Activated CD4-positive, alpha-beta memory T cell treated with anti-CD3 and anti-CD28 coated beads for 36 hours (primary cell): ENCODE measurements around the gene APOL1. TPM values are rescaled to one million over a fixed set of nuclear protein-coding genes. Genes with fewer than 3 reads are reported as not detected.
A peak's percentile ranks its signal among the peaks of the same experiment; 100 is the strongest.
"Not testable (repeated sequence)": the region's sequence is repeated elsewhere in the genome, so short reads cannot be mapped to it uniquely, and the experiment has no call there.

ENCODE experiments used
- CTCF ChIA-PET: fragments of 350-600 bp; sonication (Branson Sonifier 250); formaldehyde crosslinking; loops from one replicate; lab custom pipeline; 2021; ENCODE audit warnings: antibody characterized with exemption, inconsistent platforms; lab: Charles Lee
- POLR2A ChIA-PET: fragments of 350-600 bp; sonication (Branson Sonifier 250); formaldehyde crosslinking; loops from one replicate; lab custom pipeline; 2021; ENCODE audit warnings: antibody characterized with exemption; lab: Charles Lee
- DNase-seq: peaks from one replicate; pipeline ENCODE4 v3.0.0-alpha.2; 2020
- H3K27ac Mint-ChIP-seq: one replicate; pipeline ENCODE4 v1.8.0; 2021; ENCODE audit warnings: mixed read lengths
- H3K27me3 Mint-ChIP-seq: one replicate; pipeline ENCODE4 v1.8.0; 2021; ENCODE audit warnings: mixed read lengths
- H3K36me3 Mint-ChIP-seq: one replicate; pipeline ENCODE4 v1.8.0; 2021; ENCODE audit warnings: mixed read lengths
- H3K4me1 Mint-ChIP-seq: one replicate; pipeline ENCODE4 v1.8.0; 2021; ENCODE audit warnings: low read depth, mixed read lengths
- H3K4me3 Mint-ChIP-seq: one replicate; pipeline ENCODE4 v1.8.0; 2021; ENCODE audit warnings: mild to moderate bottlenecking, mixed read lengths
- H3K9me3 Mint-ChIP-seq: one replicate; pipeline ENCODE4 v1.8.0; 2021; ENCODE audit warnings: mixed read lengths
- intact Hi-C: fragments of 100-400 bp; cut with micrococcal nuclease; formaldehyde crosslinking; loops from one replicate; pipeline ENCODE4 v1.15.1; 2023
- total RNA-seq, 2 experiments: library from RNA; stranded (reverse); gene quantifications; one replicate each; pipeline ENCODE4 v1.2.3, GENCODE V29; 2021

The APOL1 gene
- total RNA-seq, 2 experiments from 2014 or later = 44.7 to 46.3 TPM

DNA sequence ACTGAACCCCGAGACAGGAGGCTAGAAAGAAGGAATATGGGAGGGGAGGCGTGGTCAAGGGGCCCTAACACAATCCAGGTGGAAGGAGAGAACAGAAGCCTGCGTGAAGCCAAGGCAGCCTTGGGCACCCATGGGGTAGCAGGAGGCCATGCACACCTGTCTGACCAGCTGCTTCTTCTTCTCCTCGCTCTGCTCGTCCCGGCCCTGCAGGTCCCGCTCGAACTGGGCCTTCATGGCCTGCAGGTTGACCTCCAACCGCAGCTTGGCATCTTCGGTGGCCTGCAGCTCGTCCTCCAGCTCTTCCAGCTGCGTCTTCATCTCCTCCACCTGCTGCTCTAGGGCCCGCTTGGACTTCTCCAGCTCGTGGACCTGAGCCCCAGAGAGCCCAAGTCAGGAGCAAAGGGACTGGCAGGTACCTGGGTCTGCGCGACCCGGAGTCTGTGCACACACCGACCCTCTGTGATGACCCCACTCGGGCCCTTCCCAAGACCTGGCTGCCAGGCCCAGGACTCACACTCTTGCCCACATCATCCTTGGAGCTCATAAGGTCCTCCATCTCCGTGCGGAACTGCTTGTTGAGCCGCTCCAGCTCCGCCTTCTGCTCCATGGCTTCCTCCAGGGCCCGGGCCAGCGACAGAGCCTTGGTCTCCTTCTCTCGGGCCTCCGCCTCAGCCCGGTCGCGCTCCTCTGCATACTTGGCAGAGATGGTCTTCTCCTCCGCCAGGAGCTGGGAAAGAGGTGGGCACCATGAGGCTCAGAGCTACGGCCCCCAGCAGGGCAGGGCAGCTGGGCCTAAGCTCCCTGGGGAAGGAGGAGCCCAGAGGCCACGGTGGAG is 35.9 kb downstream of the APOL1 start:
- Mint-ChIP-seq H3K4me3 (no peak overlapping the region), H3K4me1 (peaks cover 32% of the 10 kb centered on the region), H3K9me3 (no peaks in the 10 kb centered on the region), H3K27ac (no peak overlapping the region), H3K27me3 (no peaks in the 10 kb centered on the region), H3K36me3 (peaks cover 77% of the 10 kb centered on the region)
- no peak for DNase-seq
- intact Hi-C loops = no loop called here
- CTCF ChIA-PET = interaction anchor here (0.7 to 5.9 kb wide), 5 partner anchors 8 to 198 kb away, joined by 3 to 57 read pairs (median 5); no protein-coding TSS in a partner anchor
- POLR2A ChIA-PET = interaction anchor here (1.2 kb wide), 1 partner anchor 11 kb away, joined by 5 read pairs; no protein-coding TSS in a partner anchor

DNA sequence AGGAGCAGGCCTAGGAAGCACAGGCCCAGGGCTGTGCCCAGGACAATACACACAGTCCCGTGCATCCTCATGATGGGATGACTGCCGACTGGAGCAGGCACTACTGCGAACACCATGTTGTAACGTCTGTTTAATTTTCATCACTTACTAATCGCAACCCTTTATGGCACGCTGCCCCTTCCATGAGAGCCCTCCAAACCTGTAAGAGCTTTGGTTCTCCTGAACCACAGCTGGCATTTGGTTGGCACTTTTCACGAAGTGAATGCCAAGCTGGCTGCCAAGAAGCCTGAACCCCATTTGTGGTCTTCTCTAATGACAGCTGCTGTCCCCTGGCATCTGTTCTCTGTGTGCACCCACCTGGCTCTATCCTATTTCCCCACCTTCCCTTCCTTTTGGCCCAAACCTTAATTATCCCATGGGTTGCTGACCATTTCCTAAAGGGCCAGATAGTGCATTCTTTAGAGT is 36.5 kb downstream of the APOL1 start:
- peaks cover 37% of the 10 kb centered on the region for H3K4me1 Mint-ChIP-seq
- intact Hi-C loops = no loop called here
- ChIA-PET CTCF (interaction anchor here (1.2 to 5.9 kb wide), 4 partner anchors 11 to 197 kb away, joined by 4 to 57 read pairs (median 24); no protein-coding TSS in a partner anchor), POLR2A (interaction anchor here (1.2 kb wide), 1 partner anchor 12 kb away, joined by 5 read pairs; no protein-coding TSS in a partner anchor)
- peak overlapping the region; percentile 78 for H3K27ac Mint-ChIP-seq
- no peak for DNase-seq
- no peak overlapping the region for H3K4me3 Mint-ChIP-seq
- H3K9me3 Mint-ChIP-seq = no peaks in the 10 kb centered on the region
- H3K27me3 Mint-ChIP-seq = no peaks in the 10 kb centered on the region
- peaks cover 77% of the 10 kb centered on the region for H3K36me3 Mint-ChIP-seq

DNA sequence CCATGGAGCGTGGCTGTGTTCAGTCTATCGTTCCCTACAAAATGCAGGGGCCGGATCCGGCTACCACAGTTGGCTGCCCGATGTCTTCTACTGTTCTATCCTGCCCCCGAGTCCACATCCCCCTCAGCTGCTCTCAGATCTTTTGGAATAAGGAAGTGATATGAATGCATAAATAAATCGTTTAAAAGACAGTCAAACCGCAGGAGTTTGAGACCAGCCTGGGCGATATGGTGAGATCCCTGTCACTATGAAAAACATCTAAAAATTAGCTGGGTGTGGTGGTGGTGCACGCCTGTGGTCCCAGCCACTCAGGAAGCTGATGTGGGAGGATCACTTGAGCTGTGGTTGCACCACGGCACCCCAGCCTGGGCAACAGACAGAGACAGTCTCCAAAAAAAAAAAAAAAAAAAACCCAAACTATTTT is 37.0 kb downstream of the APOL1 start:
- peak; percentile 34 for DNase-seq

DNA sequence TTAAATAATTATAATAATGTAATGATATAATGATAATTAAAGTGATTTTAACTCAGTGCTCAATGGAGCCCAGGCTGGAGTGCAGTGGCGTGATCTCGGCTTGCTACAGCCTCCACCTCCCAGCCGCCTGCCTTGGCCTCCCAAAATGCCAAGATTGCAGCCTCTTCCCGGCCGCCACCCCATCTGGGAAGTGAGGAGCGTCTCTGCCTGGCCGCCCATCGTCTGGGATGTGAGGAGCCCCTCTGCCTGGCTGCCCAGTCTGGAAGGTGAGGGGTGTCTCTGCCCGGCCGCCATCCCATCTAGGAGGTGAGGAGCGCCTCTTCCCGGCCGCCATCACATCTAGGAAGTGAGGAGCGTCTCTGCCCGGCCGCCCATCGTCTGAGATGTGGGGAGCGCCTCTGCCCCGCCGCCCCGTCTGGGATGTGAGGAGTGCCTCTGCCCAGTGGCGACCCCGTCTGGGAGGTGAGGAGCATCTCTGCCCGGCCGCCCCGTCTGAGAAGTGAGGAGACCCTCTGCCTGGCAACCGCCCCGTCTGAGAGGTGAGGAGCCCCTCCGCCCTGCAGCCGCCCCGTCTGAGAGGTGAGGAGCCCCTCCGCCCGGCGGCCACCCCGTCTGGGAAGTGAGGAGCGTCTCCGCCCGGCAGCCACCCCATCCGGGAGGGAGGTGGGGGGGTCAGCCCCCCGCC is 37.6 kb downstream of the APOL1 start:
- H3K27me3 Mint-ChIP-seq, H3K4me3 Mint-ChIP-seq, H3K9me3 Mint-ChIP-seq, POLR2A ChIA-PET, H3K27ac Mint-ChIP-seq, intact Hi-C loops, DNase-seq: not testable (repeated sequence)
- Mint-ChIP-seq H3K36me3 (peaks cover 83% of the 10 kb centered on the region), H3K4me1 (peaks cover 39% of the 10 kb centered on the region)
- CTCF ChIA-PET = interaction anchor here (5.8 kb wide), 1 partner anchor 10 kb away, joined by 57 read pairs; no protein-coding TSS in a partner anchor

More for the DNA sequence above, 37.0 kb downstream of the APOL1 start:
- intact Hi-C loops, H3K9me3 Mint-ChIP-seq, H3K27me3 Mint-ChIP-seq, POLR2A ChIA-PET: not testable (repeated sequence)
- CTCF ChIA-PET = interaction anchor here (5.8 kb wide), 1 partner anchor 10 kb away, joined by 57 read pairs; no protein-coding TSS in a partner anchor
- H3K4me1 Mint-ChIP-seq = peaks cover 38% of the 10 kb centered on the region
- H3K4me3 Mint-ChIP-seq = peak overlapping the region; percentile 26
- H3K27ac Mint-ChIP-seq = peak overlapping the region; percentile 78
- H3K36me3 Mint-ChIP-seq = peaks cover 80% of the 10 kb centered on the region

DNA sequence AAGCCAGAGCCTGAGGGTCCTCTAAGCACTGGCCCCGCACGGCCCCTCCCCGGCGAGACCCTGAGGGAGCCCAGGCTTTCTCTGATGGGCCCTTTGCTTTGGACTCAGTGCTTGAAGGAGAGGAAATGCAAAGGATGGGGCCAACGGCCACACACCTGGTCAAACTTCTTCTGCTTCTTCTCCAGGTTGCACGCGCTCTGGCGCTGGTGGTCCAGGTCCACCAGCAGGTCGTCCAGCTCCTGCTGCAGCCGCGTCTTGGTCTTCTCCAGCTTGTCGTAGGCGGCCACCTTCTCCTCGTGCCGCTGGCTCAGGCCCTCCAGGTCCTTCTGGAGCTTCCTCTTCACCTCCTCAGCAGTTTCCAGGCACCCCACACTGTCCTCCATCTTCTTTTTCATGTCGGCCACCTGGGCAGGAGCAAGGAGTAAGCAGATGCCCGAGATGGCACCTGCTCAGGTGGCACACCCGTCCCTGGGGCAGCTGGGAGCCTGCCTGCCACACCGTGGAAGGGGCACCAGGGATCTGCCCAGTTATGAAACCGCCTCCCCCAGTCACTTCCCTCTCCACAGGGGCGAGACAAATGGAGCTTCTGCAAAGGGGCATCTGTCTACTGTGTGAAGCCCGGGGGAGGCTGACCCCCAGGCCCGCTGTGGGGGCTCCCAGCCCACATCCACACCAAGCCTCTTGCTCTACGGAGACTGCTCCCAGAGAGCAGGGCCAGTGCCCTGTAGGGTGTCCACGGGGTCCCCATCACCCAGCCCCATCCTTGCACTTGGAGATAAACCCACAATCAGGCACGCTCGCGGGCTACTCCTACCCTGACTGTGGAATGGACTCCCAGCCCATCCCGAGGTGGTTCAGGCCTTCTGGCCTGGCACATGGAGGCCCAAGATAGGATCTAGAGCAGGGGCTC is 39.2 kb downstream of the APOL1 start:
- Mint-ChIP-seq H3K36me3 (peaks cover 80% of the 10 kb centered on the region), H3K9me3 (no peaks in the 10 kb centered on the region), H3K27ac (peak overlapping the region; percentile 36), H3K4me1 (peaks cover 40% of the 10 kb centered on the region), H3K4me3 (no peak overlapping the region), H3K27me3 (no peaks in the 10 kb centered on the region)
- DNase-seq = no peak
- intact Hi-C loops = no loop called here
- ChIA-PET POLR2A (interaction anchor here (1.1 kb wide), 1 partner anchor 14 kb away, joined by 4 read pairs; no protein-coding TSS in a partner anchor), CTCF (interaction anchor here (0.7 to 2.0 kb wide), 3 partner anchors 10 to 114 kb away, joined by 3 to 8 read pairs (median 3); no protein-coding TSS in a partner anchor)

DNA sequence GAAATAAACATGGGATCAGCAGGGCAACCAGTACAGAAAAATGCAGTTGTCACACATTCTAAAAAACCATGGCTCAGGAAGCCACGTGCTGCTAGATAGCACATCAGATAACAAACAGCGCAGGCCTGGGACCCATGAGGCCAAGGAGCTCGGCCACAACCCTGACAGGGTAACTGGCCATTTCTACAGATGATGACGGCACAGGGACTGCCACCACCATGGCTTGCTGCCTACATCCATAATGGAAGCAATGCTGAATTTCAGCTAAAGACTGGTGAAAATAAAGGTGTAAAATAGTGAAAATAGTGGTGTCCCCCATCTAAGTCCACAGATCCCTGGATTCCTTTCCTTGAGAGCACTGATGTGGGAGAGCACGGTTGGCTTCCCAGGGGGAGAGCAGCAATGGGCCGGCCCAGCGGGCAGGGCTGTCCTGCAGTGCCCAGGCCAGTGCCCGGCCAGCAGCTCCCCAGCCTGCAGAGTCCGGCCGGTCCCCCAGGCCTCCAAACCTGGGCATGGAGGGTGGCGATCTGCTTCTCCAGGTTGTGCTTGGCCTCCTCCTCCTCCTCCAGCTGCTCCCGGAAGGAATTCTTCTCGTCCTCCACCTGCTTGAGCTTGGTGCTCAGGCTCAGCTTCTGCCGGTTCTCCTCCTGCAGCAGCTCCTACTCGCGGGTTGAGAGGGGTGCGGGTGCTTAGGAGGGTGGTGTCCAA is 40.0 kb downstream of the APOL1 start:
- peaks cover 39% of the 10 kb centered on the region for H3K4me1 Mint-ChIP-seq
- POLR2A ChIA-PET = interaction anchor here (0.8 to 1.1 kb wide), 2 partner anchors 13 to 16 kb away, joined by 3 to 4 read pairs; no protein-coding TSS in a partner anchor

DNA sequence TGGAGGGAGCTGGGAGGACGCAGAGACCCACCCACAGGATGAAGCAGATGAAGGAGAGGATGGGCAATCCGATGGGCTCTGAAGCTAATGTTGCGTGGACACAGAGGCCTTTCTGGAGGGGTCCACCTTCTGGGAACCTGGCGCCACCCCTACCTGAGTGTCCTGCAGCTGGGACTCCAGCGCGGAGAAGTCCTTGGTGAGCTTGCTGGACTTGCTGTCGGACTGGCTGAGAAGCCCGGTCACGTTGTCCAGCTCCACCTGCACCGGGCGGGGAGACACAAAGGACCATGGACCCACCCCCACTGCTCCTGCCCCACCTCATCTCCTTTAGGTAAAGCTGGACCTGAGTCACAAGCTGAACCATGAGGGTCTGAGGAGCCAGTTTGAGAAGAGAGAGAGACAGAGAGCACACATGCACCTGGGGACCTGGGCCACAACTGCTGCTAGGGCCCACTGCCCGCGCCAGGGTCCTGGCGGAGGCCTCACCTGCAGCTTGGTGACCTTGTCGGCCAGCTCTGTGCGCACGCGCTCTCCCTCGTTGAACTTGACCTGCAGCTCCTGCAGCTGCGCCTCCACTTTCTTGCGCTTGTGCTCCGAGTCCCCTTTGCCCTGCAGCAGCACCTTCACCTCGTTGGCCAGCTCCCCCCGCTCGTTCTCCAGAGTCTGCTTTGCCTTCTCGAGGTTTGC is 40.8 kb downstream of the APOL1 start:
- CTCF ChIA-PET = no interaction called here
- no peaks in the 10 kb centered on the region for H3K27me3 Mint-ChIP-seq
- intact Hi-C loops = no loop called here
- POLR2A ChIA-PET = interaction anchor here (0.8 to 1.0 kb wide), 2 partner anchors 13 to 15 kb away, joined by 3 to 4 read pairs; no protein-coding TSS in a partner anchor
- no peaks in the 10 kb centered on the region for H3K9me3 Mint-ChIP-seq
- H3K36me3 Mint-ChIP-seq = peaks cover 79% of the 10 kb centered on the region
- no peak overlapping the region for H3K27ac Mint-ChIP-seq
- peaks cover 34% of the 10 kb centered on the region for H3K4me1 Mint-ChIP-seq
- no peak overlapping the region for H3K4me3 Mint-ChIP-seq
- no peak for DNase-seq

More for the DNA sequence above, 40.0 kb downstream of the APOL1 start:
- intact Hi-C loops = no loop called here
- DNase-seq = no peak
- Mint-ChIP-seq H3K9me3 (no peaks in the 10 kb centered on the region), H3K4me3 (no peak overlapping the region), H3K27me3 (no peaks in the 10 kb centered on the region), H3K27ac (no peak overlapping the region), H3K36me3 (peaks cover 81% of the 10 kb centered on the region)
- CTCF ChIA-PET = interaction anchor here (1.0 to 2.0 kb wide), 2 partner anchors 9 to 15 kb away, joined by 3 to 8 read pairs; no protein-coding TSS in a partner anchor

DNA sequence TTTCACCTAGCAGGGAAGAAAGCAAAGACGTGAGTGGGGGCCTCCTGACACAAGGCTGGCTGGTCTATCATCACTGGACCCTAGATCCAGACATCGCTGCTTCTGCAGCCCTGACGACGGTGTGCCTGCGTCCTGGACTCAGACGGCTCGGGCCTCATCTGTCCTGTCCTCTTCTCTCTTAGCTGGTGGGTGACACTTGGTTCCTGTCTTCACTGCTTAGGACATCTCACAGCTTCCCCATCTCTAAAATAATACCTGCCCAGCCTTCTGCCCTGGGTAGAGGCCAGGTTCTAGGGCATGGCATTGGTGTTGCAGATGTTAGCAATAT is 41.3 kb downstream of the APOL1 start:
- intact Hi-C loops = no loop called here
- Mint-ChIP-seq H3K27ac (peak overlapping the region; percentile 21), H3K4me3 (no peak overlapping the region), H3K9me3 (no peaks in the 10 kb centered on the region), H3K4me1 (peaks cover 29% of the 10 kb centered on the region), H3K36me3 (peaks cover 79% of the 10 kb centered on the region), H3K27me3 (no peaks in the 10 kb centered on the region)
- no peak for DNase-seq
- CTCF ChIA-PET = interaction anchor here (1.3 kb wide), 1 partner anchor 16 kb away, joined by 7 read pairs; no protein-coding TSS in a partner anchor
- POLR2A ChIA-PET = interaction anchor here (0.8 to 1.0 kb wide), 2 partner anchors 13 to 15 kb away, joined by 3 to 4 read pairs; no protein-coding TSS in a partner anchor

DNA sequence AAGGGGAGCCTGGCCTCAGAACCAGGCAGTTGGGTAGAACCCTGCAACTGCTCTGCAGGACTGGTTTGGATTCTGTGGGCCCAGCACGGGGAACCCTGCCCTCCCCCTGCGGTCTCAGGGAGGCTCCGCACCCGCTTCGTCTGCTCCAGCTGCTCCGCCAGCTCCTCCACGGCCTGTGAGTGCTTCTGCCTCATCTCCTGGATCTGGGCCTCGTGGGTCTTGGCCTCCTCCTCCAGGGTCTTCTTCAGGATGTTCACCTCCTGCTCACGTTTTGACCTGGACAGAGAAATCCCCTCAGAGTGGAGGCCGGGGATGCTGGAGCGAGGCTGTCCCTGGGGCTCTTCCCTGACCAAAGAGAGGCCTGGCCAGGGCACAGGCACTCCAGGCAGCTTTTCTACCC is 41.9 kb downstream of the APOL1 start:
- no peak for DNase-seq
- H3K9me3 Mint-ChIP-seq = no peaks in the 10 kb centered on the region
- ChIA-PET POLR2A (no interaction called here), CTCF (interaction anchor here (1.2 to 2.5 kb wide), 3 partner anchors 9 to 175 kb away, joined by 4 to 16 read pairs (median 7); no protein-coding TSS in a partner anchor)
- H3K4me3 Mint-ChIP-seq = no peak overlapping the region
- H3K36me3 Mint-ChIP-seq = peaks cover 79% of the 10 kb centered on the region
- no peak overlapping the region for H3K27ac Mint-ChIP-seq
- no peaks in the 10 kb centered on the region for H3K27me3 Mint-ChIP-seq
- H3K4me1 Mint-ChIP-seq = peaks cover 25% of the 10 kb centered on the region
- intact Hi-C loops = no loop called here

DNA sequence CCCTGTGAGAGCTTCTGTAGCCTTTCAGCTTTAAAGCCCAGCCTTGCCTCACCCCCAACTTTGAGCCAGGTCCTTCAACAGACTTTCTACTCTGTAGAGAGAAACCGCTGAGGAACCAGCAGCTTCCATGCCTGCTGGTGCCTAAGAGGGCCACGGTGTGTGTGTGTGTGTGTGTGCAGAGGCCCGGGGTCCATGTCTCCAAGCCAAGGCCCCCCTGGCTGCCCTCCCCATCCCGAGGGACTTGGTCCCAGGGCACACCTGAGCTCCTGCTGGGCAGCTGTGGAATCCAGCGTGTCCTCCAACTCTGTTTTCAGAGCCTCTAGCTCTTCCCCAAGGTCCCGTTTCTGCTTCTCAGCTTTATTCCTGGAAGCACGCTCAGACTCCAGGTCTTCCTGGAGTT is 42.3 kb downstream of the APOL1 start:
- no peaks in the 10 kb centered on the region for H3K9me3 Mint-ChIP-seq
- intact Hi-C loops = no loop called here
- H3K4me1 Mint-ChIP-seq = peaks cover 23% of the 10 kb centered on the region
- H3K27me3 Mint-ChIP-seq = no peaks in the 10 kb centered on the region
- H3K4me3 Mint-ChIP-seq = no peak overlapping the region
- no peak for DNase-seq
- POLR2A ChIA-PET = no interaction called here
- peaks cover 79% of the 10 kb centered on the region for H3K36me3 Mint-ChIP-seq
- CTCF ChIA-PET = interaction anchor here (0.6 to 2.5 kb wide), 4 partner anchors 9 to 175 kb away, joined by 3 to 16 read pairs (median 6); no protein-coding TSS in a partner anchor
- peak overlapping the region; percentile 9 for H3K27ac Mint-ChIP-seq
